IMR-90 (cell line): ENCODE data around the gene EXOC6B. TPM values are rescaled to one million over a fixed set of nuclear protein-coding genes. Genes with fewer than 3 reads are reported as not detected.

Source experiments
- ATAC-seq: fragments of 200-7000 bp; cut with Tn5 transposase; 2 replicates; pipeline ENCODE4 v1.9.1; 2020; ENCODE audit warnings: low read depth, mild to moderate bottlenecking, moderate library complexity
- BruUV-seq: library from RNA; stranded (reverse); fragments of 400-500 nt; replicated peaks from 2 replicates; lab custom pipeline; 2021; lab: Mats Ljungman, UMichigan
- CTCF ChIA-PET: fragments of 300-600 bp; formaldehyde crosslinking; extraction: SDS; loops from one replicate; lab custom pipeline; 2021; ENCODE audit warnings: antibody characterized with exemption; lab: Yijun Ruan, JAX
- POLR2A ChIA-PET: fragments of 300-600 bp; sonication (Branson Sonifier 250); formaldehyde crosslinking; loops from one replicate; lab custom pipeline; 2022; ENCODE audit warnings: antibody characterized with exemption; ENCODE audit not compliant: unreplicated experiment; lab: Charles Lee
- DNase-seq: peaks from one replicate; pipeline ENCODE4 v3.0.0; 2013
- H2AFZ ChIP-seq: replicated peaks from 2 replicates; pipeline ENCODE3; 2013; ENCODE audit warnings: low read length, mild to moderate bottlenecking; ENCODE audit not compliant: poor library complexity
- H2AK5ac ChIP-seq: 2 replicates; pipeline ENCODE4 v1.6.1; 2013; ENCODE audit warnings: low read depth, low read length, inconsistent platforms
- H2AK9ac ChIP-seq: replicated peaks from 2 replicates; pipeline ENCODE3; 2013; ENCODE audit warnings: mild to moderate bottlenecking, low read depth, low read length, moderate library complexity; ENCODE audit not compliant: poor library complexity
- H2BK120ac ChIP-seq: 2 replicates; pipeline ENCODE4 v1.6.1; 2013; ENCODE audit warnings: low read depth, low read length, inconsistent platforms
- H2BK15ac ChIP-seq: 3 replicates; pipeline ENCODE4 v1.6.1; 2013; ENCODE audit warnings: low read depth, low read length, inconsistent platforms
- H2BK20ac ChIP-seq: 2 replicates; pipeline ENCODE4 v1.6.1; 2013; ENCODE audit warnings: low read depth, mild to moderate bottlenecking, inconsistent platforms, low read length, moderate library complexity
- H2BK5ac ChIP-seq: 2 replicates; pipeline ENCODE4 v1.6.1; 2013; ENCODE audit warnings: mild to moderate bottlenecking, low read depth, low read length, inconsistent platforms; ENCODE audit not compliant: poor library complexity, severe bottlenecking
- H3K14ac ChIP-seq: replicated peaks from 2 replicates; pipeline ENCODE4 v1.6.1; 2013; ENCODE audit warnings: low read depth, low read length, inconsistent platforms
- H3K18ac ChIP-seq: 2 replicates; pipeline ENCODE4 v1.6.1; 2013; ENCODE audit warnings: low read depth, low read length, control low read depth
- H3K23ac ChIP-seq: 2 replicates; pipeline ENCODE4 v1.6.1; 2013; ENCODE audit warnings: low read depth, low read length, inconsistent platforms
- H3K27ac ChIP-seq: 2 replicates; pipeline ENCODE4 v1.5.1; 2013; ENCODE audit warnings: mild to moderate bottlenecking, control low read depth, low read length; ENCODE audit not compliant: insufficient read depth
- H3K27me3 ChIP-seq: 2 replicates; pipeline ENCODE4 v1.6.1; 2013; ENCODE audit warnings: low read length; ENCODE audit not compliant: control insufficient read depth, insufficient read depth
- H3K36me3 ChIP-seq: 2 replicates; pipeline ENCODE4 v1.6.1; 2013; ENCODE audit warnings: low read length, mixed read lengths; ENCODE audit not compliant: control insufficient read depth, insufficient read depth
- H3K4ac ChIP-seq: 2 replicates; pipeline ENCODE4 v1.6.1; 2013; ENCODE audit warnings: low read depth, low read length, inconsistent platforms
- H3K4me1 ChIP-seq: 2 replicates; pipeline ENCODE4 v1.6.1; 2013; ENCODE audit warnings: low read length, mixed read lengths; ENCODE audit not compliant: control insufficient read depth, insufficient read depth
- H3K4me2 ChIP-seq: 2 replicates; pipeline ENCODE4 v1.6.1; 2013; ENCODE audit warnings: low read depth, mild to moderate bottlenecking, control low read depth, low read length, moderate library complexity
- H3K4me3 ChIP-seq: 2 replicates; pipeline ENCODE4 v1.5.1; 2013; ENCODE audit warnings: low read depth, mild to moderate bottlenecking, control low read depth, low read length, moderate library complexity; ENCODE audit not compliant: insufficient read depth
- H3K56ac ChIP-seq: 2 replicates; pipeline ENCODE4 v1.6.1; 2013; ENCODE audit warnings: low read length, inconsistent platforms; ENCODE audit not compliant: insufficient read depth; ENCODE audit errors: extremely low read depth
- H3K79me1 ChIP-seq, 2 experiments: 2 replicates each; pipeline ENCODE4 v1.6.1; 2013; ENCODE audit warnings: low read length in 2 of 2, inconsistent platforms in 1 of 2, low read depth in 1 of 2
- H3K9ac ChIP-seq: 2 replicates; pipeline ENCODE4 v1.6.1; 2013; ENCODE audit warnings: low read depth, low read length, control low read depth
- H3K9me1 ChIP-seq: 2 replicates; pipeline ENCODE4 v1.6.1; 2013; ENCODE audit warnings: low read length, inconsistent platforms; ENCODE audit not compliant: insufficient read depth
- H3K9me3 ChIP-seq: 2 replicates; pipeline ENCODE4 v1.6.1; 2013; ENCODE audit warnings: low read length; ENCODE audit not compliant: control insufficient read depth, insufficient read depth
- H4K20me1 ChIP-seq: 2 replicates; pipeline ENCODE4 v1.6.1; 2013; ENCODE audit warnings: low read length, inconsistent platforms; ENCODE audit not compliant: insufficient read depth
- H4K5ac ChIP-seq: 2 replicates; pipeline ENCODE4 v1.6.1; 2013; ENCODE audit warnings: mild to moderate bottlenecking, low read depth, low read length, control low read depth
- H4K8ac ChIP-seq, 2 experiments: 2 replicates each; pipeline ENCODE4 v1.6.1; 2013; ENCODE audit warnings: low read depth in 2 of 2, low read length in 2 of 2, control low read depth in 1 of 2, inconsistent platforms in 1 of 2
- H4K91ac ChIP-seq: 2 replicates; pipeline ENCODE4 v1.6.1; 2013; ENCODE audit warnings: low read depth, low read length, inconsistent platforms; ENCODE audit not compliant: insufficient read depth
- SMC3 ChIP-seq: fragments of 150-350 bp; IDR thresholded peaks from 2 replicates; pipeline ENCODE4 v1.6.1; 2016; ENCODE audit warnings: low read depth, mild to moderate bottlenecking, antibody characterized with exemption, low read length, moderate library complexity
- WGBS, 2 experiments: methylation state at CpG; one replicate each; pipeline versions ENCODE4 v1.1.5 to v1.1.7; 2013; ENCODE audit warnings: missing lambda C conversion rate in 2 of 2; ENCODE audit not compliant: insufficient read length in 1 of 2; ENCODE audit errors: extremely low coverage in 2 of 2; 5-methylcytosine and 5-hydroxymethylcytosine counted together
- dilution Hi-C: fragments of 300-500 bp; cut with HindIII; formaldehyde crosslinking; loops from one replicate; pipeline ENCODE4 v1.14.3; 2018; ENCODE audit warnings: low sequenced_read_pairs; ENCODE audit not compliant: unreplicated experiment
- in situ Hi-C: fragments of 300-500 bp; cut with MboI; formaldehyde crosslinking; loops from 3 replicates; pipeline ENCODE4 v1.14.3; 2019; ENCODE audit warnings: low sequenced_read_pairs, inconsistent platforms, mixed read lengths
- intact Hi-C: fragments of 100-400 bp; cut with micrococcal nuclease; formaldehyde crosslinking; loops from 2 replicates; pipeline ENCODE4 v1.10.0; 2022
- polyA plus RNA-seq, 3 experiments: library from polyadenylated mRNA; depleted of rRNA; stranded (reverse); fragments of >200 nt; gene quantifications; 2 replicates each; pipeline ENCODE4 v1.2.3, GENCODE V29; 2012; ENCODE audit warnings: low replicate concordance in 1 of 3
- total RNA-seq: library from RNA; depleted of rRNA; stranded (reverse); fragments of >200 nt; gene quantifications from 2 replicates; pipeline ENCODE4 v1.2.3, GENCODE V29; 2012

The EXOC6B gene
- total and polyA plus RNA-seq, 2 of the 4 experiments (the other 2 are of a cell fraction), result 10.2 to 29.4 TPM

DNA sequence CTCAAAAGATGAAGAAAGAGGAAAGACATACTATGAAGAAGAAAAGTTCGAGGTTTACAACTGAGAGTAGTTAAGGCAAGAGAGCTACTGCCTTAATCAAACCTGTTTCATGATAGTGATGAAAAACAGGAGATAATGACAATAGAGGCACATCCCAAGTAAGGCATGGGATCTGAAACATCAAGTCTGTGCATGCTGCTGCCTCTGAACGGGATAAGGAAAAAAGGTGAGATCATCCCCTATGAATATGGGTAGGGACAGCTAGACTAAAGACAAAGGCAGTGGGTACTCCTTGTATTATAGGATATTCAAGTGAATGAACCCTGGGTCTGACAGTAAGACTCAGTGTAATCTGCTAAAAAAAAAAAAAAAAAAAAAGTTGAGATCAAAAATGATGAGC, 3.0 kb downstream of the EXOC6B start:
- Histone ChIP-seq H3K4me2 (0 out of 2 replicates have a peak overlapping the region, but pooled peaks have one; percentile 10), H4K5ac (no peak overlapping the region), H3K27me3 (no peaks in the 10 kb centered on the region), H2BK15ac (no peak overlapping the region), H3K4me3 (no peak overlapping the region), H3K4ac (no peak overlapping the region), H2AFZ (no peak overlapping the region), H3K14ac (0 out of 2 replicates have a peak overlapping the region, but pooled peaks have one; percentile 13), H3K9ac (no peak overlapping the region), H2BK20ac (no peak overlapping the region), H3K27ac (no peak overlapping the region), H3K36me3 (no peaks in the 10 kb centered on the region; the same call in 1 of the 2 replicates), H2AK9ac (no peak overlapping the region), H3K23ac (peak overlapping the region; percentile 4; the same call in 1 of the 2 replicates), H4K91ac (no peak overlapping the region), H3K9me1 (peaks cover 13% of the 10 kb centered on the region), H3K4me1 (peaks cover 11% of the 10 kb centered on the region), H2BK5ac (no peak overlapping the region), H3K9me3 (no peaks in the 10 kb centered on the region), H4K20me1 (peaks cover 20% of the 10 kb centered on the region), H2AK5ac (no peak overlapping the region), H3K18ac (no peak overlapping the region), H2BK120ac (no peak overlapping the region), H3K56ac (no peak overlapping the region), H4K8ac (no peak overlapping the region), H3K79me1 (peaks cover 24 to 52% of the 10 kb centered on the region in 2 experiments)
- dilution Hi-C loops, result no loop called here
- ChIA-PET CTCF (interaction anchor here (0.6 kb wide), 1 partner anchor 45 kb away, joined by 4 read pairs; no protein-coding TSS in a partner anchor), POLR2A (no interaction called here)
- DNase-seq, result no peak
- in situ Hi-C loops, result no loop called here
- TF ChIP-seq SMC3, result no peak
- intact Hi-C loops, result no loop called here
- WGBS, 2 experiments, result no CpG with 5 or more reads among the region's 2 CpGs
- BruUV-seq, result TSS peak; percentile 9
- no peak for ATAC-seq
